Measurements from ENCODE around the gene LZTS2.
"Not testable (repeated sequence)": the region's sequence is repeated elsewhere in the genome, so short reads cannot be mapped to it uniquely, and the experiment has no call there.

The LZTS2 gene

DNA sequence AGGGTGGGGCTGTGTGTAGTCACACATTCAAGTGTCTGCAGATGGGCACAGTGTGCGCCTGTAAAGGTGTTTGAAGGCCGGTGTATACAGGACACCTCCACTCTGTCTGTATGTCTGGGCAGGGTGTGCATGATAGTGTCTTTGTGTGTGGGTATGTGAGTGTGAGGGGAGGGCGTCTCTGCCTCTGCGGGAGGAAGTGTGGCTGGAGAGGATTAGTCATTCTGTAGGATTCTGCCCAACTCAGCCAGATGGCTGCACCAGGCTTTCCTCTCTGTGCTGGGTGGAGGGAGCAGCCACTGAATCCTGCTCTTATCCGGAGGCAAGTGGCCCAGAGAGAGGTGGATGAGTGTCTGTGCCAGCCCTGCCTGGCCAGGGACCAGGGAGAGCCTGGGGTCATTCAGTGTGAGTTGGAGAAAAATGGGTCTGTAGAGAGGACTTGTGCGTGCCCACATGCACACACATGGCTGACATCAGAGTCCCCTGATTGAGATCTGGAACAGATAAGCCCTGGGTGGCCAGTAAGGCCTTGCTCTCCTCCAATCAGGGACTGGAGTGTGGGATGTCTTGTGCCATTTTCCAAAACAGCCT is 33.1 kb downstream of the LZTS2 start:
- peak; percentile 71 for DNase-seq (ENCODE audit: low read depth)

DNA sequence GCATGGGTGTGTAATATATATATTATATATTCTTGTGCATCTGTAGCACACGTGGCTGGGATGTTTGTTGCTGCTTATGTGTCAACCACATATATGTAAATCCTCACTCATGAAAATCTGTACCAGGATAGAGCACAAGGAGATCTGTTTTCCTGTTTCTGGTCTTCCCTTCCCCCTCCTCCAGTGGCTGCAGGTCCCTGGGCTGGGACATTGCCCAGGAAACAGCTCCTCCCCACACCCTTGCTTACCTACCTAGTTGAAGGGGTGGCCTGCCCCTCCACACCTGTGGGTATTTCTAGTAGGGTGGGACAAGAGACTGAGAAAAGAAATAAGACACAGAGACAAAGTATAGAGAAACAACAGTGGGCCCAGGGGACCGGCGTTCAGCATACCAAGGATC is 33.7 kb downstream of the LZTS2 start:
- DNase-seq (ENCODE audit: low read depth): no peak

DNA sequence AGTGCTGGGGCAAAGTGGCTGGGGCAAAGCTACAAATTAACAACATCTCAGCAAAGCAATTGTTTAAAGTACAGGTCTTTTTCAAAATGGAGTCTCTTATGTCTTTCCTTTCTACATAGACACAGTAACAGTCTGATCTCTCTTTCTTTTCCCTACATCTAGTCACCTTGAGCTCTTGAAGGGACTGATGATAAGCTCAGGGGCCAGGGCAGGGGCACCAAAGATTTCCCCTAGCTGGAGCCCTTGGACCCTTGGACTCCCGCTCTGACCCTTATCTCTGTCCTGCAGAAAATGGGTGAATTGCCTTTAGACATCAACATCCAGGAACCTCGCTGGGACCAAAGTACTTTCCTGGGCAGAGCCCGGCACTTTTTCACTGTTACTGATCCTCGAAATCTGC is 34.8 kb downstream of the LZTS2 start:
- DNase-seq (ENCODE audit: low read depth): not testable (repeated sequence)

DNA sequence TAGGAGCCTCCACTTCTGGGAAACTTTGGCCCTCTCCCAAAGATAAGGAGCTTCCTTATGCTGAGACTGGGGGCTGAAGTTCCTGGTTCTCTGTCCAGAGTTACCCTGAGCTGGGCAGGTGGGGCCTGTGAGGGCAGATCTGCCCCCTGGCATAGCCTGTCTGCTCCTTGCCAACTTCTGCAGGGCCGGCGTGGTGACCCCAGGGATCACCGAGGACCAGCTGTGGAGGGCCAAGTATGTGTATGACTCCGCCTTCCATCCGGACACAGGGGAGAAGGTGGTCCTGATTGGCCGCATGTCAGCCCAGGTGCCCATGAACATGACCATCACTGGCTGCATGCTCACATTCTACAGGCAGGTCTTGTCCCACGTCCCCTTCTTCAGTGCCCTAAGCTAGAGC is 35.7 kb downstream of the LZTS2 start:
- DNase-seq (ENCODE audit: low read depth): no peak

DNA sequence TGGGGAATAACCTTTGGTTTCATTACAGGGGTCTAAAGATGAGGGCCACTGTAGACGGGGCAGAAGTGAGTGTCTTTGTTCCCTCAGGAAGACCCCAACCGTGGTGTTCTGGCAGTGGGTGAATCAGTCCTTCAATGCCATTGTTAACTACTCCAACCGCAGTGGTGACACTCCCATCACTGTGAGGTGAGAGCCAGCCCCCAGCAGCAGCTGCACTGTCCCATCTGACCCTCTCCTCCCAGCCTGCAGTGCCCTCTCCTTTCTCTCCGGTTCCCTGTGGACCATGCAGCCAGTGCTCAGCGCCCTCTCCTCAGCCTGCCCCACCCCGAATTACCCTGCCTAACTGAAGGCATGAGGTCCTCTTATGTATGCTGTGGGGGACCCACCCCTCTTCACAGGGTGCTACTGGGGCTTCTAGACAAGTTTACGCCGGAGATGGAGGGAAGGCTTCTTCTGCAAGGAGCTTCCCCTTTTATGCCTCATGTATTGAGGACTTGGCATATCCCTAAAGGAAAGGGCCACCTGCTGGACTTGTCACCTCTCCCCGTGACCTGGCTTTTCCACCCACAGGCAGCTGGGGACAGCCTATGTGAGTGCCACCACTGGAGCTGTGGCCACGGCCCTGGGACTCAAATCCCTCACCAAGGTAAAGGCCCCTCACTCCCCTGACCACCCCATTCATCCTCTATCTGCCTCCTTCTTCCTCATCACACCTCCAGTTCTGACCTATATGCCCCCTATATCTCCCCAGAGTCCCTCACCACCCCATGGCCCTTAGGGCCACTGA is 36.5 kb downstream of the LZTS2 start:
- no peak for DNase-seq (ENCODE audit: low read depth)

DNA sequence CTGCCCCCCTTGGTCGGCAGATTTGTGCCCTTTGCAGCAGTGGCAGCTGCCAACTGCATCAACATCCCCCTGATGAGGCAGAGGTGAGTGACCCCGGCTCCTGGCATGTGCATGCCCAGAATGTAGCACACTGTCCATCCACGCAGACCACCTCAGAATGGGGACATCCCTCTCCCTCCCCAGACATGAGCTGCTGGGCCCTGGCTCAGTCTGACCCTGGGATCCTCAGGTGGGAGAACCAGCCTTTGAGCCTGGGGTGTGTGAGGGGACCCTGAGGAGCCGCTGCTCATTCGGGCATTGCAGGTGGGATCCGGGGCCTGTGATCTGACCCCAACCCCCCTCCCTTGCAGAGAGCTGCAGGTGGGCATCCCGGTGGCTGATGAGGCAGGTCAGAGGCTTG is 37.1 kb downstream of the LZTS2 start:
- no peak for DNase-seq (ENCODE audit: low read depth)

DNA sequence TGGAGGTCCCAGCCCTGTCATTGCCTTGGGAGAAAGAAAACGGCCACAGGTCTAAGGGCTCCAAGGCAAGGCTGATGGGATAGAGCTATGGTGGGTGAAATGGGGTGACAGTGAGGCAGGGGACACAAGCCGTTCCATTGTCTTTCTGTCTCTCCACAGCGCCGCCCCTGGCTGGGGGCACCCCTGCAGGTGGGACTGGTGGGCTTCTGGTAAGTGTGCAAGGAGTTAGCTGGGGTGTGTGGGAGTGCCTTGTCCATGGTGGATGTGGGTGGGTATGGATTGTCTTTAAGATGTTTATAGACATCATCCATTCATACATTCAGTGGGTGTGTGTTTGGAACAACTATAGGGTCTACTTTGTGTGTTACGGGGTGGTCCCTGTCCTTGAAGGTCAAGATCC is 38.9 kb downstream of the LZTS2 start:
- DNase-seq (ENCODE audit: low read depth): no peak

DNA sequence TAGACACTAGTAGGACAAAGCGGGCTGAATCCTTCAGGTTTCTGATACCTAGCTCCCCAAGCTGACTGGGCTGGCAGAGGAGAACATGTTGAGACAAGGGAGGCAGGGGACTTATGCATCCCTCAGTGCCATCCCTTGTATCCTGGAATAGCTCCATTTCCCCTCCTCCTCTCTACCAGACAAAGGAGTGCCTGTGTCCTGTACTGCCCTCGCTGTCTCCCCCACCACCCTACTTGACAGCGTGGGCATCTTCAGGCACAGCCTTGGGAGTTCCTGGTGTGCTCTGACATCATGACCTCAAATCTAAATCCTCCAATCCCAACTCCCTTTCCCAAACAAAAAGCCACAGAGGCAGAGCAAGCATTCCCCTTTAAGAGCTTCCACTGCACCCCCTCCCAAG is 40.5 kb downstream of the LZTS2 start:
- no peak for DNase-seq (ENCODE audit: low read depth)

DNA sequence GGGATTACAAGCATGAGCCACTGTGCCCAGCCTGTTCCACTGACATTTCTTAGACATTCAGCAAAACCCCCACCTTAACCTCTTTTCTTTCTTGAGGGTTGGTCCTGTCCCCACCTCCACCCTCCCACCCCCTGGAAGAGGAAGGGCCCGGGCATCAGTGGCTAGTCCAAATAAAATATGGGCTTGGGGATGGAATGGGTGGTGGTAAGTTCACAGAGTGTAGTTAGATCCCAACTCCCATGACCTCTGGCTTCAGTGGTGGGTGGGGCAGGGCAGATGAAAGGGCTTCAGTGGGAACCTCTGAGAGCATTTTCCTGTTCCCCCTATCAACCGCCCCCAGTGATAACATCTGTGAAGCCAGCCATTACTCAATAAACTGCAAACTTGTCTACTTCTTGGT is 41.2 kb downstream of the LZTS2 start:
- no peak for DNase-seq (ENCODE audit: low read depth)

DNA sequence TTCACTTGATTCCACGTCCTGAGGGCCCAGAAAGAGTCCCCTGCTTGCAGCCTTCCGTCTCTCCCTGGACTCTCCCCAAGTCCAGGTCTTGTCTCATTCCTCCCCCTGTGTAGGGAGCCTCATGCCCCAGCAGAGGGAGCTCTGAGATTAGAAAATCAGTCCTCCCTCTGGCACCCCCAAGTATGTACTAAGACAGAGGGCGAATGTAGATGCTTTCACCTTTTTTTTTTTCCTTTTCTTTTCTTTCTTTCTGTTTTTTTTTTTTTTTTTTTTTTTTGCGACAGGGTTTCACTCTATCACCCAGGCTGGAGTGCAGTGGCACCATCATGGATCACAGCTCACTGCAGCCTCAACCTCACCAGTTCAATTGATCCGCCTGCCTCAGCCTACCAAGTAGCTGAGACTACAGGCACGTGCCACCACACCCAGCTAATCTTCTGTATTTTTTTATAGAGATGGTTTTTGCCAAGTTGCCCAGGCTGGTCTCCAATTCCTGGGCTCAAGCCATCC is 41.7 kb downstream of the LZTS2 start:
- peak; percentile 69 for DNase-seq (ENCODE audit: low read depth)

DNA sequence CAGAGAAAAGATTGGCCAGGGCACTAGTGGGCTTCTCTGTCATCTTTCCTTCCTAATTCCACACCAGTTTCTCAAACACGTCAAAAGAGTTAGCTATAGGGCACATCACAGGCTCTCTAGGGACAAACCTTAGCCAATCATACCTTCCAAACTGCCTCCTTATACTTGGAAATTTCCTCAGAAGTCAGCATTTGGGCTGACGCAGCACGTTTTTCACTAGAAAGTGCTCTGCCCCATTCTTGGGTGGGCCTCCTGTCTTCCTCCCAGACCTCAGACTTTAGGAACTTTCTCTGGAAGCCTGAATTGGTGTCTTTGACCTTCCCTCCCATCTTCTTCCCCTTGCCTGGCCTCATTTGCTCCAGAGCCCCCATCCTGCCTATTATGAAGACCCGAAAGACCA is 42.5 kb downstream of the LZTS2 start:
- DNase-seq (ENCODE audit: low read depth): no peak

DNA sequence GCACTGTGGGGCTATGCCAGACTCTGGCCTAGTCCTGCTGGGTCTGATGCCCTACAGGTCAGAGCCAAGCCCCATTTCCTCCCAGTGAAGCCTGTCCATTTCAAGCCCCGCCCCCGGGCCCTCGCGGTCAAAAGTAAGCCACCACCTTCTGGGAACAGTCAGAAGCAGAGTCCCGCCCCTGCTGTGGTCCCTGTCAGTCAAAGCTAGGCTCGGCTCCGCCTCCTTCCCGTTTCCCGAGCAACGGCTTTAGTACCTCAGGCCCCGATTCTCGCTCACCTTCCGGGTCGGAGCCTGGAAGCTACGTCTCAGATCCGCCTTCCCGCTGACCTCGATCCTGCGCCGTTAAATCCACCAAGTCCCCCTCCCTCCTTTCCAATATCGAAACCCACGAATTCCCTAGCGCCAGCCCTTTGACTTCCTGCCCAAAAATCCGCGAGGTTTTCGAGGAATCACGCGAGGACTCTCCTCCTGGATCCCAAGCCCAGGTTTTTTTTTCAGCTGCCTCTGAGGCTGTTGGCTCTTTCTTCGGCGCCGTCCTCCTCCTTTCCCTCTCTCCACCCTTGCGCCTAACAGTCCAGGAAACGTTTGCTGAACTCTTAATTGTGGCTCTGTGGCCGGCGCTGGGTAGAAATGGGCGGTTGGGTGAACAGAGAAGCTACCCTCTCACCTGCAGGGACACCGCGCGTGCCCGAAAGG is 43.2 kb downstream of the LZTS2 start:
- peak; percentile 95 for DNase-seq (ENCODE audit: low read depth)

DNA sequence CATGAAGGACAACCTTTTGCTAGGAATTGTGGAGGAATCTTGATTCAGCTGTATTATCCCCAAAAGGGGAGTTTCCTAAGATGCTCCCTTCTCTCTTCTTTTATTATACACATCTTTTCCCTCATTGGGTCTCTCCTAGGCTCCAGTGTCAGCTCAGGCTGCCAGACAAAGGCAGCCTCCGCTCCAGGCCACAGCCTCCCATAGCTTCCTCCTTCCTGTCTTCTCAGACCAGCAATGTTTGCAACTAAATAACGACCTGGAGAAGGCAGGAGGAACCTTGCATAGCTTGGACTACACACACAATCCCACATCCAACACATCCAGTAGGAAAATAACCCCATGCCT is 43.7 kb downstream of the LZTS2 start:
- no peak for DNase-seq (ENCODE audit: low read depth)

DNA sequence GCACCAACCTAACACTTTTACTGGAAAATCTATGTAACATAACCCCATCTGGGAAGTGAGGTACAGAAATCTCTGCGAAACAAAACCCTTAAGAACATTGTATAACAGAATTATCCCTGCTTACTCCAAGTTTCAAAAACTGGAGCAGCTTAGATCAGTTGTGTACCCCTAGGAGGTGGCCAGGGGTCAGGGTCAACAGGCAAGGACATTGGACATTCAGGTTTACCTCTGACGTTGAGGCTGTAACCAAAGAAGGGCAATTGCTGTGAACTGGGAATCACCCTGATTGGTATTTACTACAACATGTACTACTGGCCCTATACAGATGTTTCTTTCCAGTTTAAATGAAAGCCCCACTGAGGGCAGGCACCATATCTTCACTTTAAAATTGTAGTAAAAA is 44.5 kb downstream of the LZTS2 start:
- DNase-seq (ENCODE audit: low read depth): no peak

DNA sequence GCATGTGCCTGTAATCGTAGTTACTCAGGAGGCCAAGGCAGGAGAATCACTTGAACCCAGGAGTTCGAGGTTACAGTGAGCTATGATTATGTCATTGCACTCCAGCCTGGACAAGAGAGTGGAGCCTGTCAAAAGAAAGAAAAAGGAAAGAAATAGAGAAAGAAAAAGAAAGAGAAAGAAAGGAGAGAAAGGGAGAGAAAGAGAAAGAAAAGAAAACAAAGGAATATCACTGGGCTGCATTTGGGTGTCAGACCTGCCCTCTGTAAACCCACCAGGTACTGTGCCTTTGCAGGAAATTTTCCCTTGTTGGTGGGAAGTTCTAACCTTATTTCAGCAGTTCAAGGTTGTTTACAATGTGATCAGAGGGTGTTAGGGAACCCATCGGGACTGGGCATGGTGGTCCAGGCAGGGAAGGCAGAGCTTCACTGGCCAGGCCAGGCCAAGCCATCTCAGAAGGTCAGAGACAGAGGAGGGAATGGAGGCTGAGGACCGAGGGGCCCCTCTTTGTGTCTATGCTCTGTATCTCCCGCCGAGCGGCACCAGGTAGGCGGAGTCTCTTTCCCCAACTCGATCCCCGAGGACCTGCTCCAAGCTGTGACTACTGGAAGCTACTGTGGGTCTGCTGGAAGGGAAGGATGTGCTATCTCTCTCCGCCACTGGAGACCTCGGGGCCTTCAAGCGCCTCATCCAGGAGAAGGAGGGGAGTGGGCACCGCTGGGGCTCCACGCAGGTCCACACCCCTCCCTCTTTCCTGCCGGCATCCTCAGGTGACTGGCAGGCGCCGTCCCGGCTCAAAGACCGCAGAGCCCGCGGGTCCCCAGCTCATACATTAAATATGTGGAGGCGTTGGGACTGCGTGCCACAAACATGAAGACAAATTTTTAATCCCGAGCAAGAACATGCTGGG is 47.0 kb downstream of the LZTS2 start:
- no peak for DNase-seq (ENCODE audit: low read depth)

DNA sequence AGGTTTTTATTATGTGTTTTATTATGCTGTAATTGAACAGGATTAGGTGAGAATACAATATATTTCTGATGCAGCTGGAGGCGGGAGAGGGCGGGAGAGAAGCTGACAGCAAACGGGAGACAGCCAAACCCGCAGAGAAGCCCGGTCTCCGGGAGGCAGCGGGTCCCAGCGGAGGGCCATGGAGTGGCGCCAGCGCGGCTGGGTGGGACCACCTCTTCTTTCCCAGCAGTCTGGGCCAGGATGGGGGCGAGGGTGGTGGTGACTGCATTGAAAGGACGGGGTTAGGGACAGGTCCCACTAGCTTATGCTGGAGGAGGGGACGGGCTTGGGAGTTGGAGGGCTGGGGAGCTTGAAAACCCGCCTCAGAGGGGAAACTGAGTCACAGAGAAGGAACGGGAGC is 47.7 kb downstream of the LZTS2 start:
- DNase-seq (ENCODE audit: low read depth): no peak

DNA sequence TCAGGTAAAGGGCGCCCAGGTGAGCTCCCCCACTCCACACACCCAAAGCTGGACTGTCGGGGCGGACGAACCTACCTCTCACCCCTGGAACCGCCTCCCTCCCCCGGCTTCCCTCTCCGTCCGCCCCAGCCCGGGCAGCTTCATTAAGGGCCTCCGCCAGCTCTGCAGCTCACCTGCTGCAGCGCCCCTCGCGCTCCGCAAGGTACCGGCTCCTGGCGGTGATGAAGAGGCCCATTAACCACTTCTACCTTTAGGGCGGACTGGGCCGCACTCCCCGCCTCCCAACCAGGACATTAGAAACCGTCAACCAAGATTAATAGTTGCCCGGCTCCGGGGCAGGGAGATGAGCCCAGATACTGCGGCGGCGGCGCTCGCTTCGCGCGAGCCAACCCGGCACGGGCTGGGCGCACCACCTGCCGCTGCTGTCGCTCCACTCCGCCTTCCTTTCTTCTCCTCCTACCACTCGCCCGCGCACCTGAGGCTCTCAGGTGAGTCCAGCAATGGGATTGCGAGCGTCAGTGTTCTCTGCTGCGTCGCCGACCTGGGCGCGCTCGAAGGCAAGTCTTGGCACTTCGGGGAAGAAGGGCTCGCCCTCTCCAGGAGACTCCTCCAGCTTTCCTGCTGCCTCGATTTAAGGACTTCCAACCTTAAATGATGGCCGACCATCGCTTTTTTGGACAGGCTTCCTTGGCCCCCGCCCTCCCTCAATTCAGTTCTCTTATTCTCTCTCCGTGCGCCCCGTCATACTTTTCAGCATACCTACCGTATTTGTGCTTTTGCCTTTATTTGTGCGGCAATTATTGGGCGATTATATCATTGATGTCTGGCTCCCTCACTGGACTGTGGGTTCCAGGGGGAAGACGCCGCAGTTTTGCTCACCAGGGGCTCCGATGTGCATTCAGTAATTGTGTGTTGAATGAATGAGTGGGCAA is 48.6 kb downstream of the LZTS2 start:
- DNase-seq (ENCODE audit: low read depth): no peak

DNA sequence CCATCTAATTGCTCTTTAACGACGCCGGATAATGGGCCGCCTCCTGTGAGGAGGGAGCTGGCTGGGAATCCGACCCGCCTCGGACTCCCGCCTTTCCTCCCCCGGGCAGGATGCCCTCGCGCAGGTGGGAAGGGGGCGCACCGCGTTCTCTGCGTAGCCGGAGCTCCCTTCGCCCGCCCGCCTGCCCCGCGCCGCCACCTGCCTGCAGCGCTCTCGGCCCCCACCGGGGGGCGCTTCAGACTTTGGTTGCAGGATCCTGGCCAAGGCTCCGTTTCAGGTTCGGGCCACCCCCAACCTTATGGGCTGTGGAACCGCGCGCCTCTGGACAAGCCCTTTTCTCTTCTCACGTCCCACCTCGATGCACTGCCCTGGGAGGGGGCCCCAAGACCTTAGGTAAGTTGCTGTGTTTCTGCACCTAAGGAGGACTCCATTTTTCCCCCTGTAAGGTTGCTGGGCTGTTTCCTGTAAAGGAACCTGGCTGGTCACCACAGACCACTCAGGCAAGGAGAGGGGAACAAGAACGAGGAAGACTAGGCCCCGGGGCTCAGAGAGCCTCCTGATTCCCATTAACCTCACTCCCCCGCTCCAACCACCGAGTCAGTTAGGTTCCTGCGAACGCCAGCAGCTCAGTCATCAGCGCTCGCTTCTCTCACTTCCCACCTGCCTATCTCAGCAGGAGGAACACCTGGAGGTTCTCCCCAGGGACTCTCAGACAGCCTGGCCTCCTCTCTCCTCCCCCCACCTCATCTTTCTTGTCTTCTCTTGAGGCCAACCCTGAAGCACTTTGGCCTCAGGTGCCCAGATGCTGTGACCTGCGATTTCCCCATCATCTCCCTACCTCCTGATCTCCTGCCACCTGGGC is 50.8 kb downstream of the LZTS2 start:
- no peak for DNase-seq (ENCODE audit: low read depth)

DNA sequence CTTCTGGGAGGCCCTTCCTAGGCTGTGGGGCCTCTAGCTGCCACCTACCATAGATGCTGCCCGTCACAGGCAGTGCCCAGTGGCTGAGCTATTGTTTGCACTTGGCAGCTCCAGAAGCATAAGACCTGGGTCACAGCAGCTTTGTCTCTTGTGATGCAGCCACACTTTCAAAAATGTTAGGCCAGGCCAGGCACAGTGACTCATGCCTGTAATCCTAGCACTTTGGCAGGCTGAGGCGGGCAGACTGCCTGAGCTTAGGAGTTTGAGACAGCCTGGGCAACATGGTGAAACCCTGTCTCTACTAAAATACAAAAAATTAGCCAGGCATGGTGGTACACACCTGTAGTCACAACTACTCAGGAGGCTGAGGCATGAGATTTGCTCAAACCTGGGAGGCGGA is 52.7 kb downstream of the LZTS2 start:
- no peak for DNase-seq (ENCODE audit: low read depth)

DNA sequence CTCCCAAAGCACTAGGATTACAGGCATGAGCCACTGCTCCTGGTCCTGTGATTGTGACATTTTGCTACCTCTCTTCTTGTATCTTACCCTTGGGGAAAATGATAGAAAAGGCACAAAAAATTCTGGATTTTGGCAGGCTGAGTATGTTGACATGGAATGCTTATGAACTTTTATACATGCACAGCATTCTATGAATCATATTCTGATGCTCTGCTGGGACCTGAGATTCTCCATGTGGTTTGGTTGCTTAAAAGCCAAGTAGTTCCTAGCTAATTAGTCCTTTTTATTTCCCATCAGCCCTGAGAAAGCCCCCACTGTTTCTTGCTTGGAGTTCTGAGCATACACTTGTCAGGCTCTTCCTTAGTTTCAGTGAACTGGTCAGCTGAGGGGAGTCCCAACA is 53.9 kb downstream of the LZTS2 start:
- no peak for DNase-seq (ENCODE audit: low read depth)

All from CMK (cell line).